ENCODE measurements around the gene TTC29.
"Not testable (repeated sequence)": the region's sequence is repeated elsewhere in the genome, so short reads cannot be mapped to it uniquely, and the experiment has no call there.

Gene TTC29

DNA sequence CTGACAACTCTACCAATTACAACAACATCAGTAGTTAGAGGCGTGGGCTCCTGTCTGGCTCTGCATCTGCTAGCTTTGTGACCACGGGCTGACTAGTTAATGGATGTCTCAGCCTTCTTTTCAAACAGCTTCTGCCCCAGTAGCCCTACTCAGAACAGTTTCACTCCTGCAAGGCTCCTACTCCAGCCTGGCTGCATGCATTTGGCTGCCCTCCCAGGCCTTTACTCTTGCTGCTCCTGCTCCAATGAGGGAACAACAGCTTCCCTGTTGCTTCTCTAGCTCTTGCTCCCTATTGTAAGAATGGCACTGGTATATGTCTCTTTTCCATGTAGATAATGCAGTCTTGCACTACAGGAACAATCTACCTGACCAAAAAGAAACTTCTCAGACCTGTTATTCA lies 93.3 kb downstream of the TTC29 start:
- no peak for DNase-seq

DNA sequence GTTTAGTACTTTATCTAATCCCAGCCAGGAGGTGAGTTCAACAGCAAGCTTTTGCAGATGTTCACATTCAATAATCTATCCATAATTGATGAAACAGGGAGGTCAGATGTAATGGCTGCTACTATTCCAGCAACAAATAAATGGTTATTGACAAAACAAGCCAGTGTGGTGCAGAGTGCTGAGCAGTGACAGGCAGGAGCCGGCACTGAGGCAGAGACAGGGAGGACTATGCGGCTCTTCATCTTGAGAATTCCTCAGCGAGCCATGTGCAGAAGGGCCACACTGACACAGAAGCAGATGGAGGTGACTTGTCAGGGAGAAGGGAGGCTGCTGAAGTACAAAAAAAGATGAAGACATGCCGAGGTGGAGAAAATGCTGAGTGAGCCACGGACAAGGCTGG lies 98.3 kb downstream of the TTC29 start:
- no peak for DNase-seq

DNA sequence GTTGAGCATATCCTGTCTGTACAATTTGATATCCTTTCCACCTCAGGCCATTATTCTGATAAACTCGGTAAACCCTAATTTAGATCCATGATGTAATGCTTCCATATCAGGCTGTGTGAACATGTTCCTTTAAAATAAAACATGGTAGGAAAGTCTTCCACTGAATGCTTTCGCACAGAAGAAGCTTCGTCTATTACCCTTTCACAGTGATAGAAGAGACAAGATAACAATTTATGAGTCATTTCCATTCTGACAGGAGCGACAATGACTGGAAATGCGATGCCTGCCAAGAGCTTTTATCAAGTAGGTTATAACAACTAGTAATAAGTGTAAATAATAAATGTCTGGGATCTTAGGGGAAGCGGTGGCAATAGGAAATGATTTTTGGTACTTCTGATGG lies 98.8 kb downstream of the TTC29 start:
- no peak for DNase-seq

DNA sequence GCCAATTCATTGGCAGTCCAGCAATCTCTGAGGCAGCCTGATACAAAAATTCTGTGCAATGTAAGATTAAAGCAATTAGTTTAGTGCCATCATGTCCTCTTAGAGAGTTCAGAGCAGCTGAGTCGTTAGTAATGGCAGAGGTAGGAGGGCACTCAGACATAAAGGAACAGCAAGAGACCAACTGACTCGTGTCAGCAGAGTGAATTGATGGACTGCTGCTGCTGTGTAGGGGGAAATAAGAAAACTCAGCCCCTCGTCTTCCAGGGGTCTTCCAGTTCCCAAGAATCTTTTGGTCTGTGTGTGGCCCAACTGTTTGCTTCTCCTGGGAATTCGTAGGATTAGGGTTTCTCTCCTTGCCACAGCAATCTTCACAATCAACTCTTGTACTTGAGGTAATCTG lies 100.9 kb downstream of the TTC29 start:
- no peak for DNase-seq

DNA sequence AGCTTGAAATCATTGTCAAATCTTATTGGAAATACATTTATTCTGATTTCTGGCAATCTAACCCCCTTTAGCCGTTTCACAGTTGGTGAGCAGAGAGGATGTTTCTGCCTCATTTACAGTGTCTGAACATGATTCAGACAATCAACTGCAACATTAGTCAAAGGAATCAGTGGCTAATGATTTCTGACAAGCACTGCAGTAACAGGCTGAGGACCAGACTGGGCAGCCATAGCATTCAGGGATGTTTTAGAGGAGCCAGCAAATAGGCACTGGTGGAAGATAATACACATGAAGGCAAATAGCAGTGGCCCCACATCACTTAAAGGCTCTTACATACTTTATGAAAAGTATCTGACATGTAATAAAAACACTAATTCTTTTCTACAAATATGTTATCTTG lies 102.8 kb downstream of the TTC29 start:
- no peak for DNase-seq

DNA sequence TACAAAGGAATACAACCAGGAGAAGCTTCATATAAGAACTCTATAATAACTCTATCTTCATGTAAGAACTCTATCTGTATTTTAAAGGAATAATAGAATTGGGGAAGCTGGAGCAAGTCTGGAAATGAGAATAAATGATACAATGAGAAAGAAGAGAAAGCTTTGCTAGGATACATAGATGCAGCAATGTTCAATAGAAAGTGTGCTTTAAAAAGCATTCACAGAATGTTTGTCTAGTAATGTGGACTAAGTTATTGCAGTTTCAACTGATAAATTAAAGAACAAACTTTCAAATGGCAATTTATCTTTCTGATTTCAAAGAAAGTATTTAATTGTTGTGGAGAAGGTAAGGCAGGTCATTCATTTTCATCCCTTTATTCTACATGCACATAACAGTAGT lies 104.9 kb downstream of the TTC29 start:
- DNase-seq = no peak

DNA sequence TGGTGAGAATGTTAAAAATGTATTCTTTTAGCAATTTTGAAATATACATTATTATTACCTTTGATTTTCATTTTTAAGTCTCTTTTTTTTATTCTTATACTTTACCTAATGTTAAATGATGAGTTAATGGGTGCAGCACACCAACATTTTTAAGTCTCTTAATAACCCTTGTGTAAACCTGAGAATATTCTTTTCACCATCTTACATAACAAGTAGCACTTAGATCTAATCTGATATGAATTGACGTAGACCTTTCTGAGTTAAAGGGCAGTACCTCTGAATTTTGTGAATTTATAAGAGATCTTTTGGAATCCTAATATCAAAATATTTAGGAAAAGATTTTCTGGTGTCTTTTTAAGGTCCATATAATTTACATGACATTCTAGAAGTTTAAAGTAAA lies 110.6 kb downstream of the TTC29 start:
- DNase-seq = no peak

DNA sequence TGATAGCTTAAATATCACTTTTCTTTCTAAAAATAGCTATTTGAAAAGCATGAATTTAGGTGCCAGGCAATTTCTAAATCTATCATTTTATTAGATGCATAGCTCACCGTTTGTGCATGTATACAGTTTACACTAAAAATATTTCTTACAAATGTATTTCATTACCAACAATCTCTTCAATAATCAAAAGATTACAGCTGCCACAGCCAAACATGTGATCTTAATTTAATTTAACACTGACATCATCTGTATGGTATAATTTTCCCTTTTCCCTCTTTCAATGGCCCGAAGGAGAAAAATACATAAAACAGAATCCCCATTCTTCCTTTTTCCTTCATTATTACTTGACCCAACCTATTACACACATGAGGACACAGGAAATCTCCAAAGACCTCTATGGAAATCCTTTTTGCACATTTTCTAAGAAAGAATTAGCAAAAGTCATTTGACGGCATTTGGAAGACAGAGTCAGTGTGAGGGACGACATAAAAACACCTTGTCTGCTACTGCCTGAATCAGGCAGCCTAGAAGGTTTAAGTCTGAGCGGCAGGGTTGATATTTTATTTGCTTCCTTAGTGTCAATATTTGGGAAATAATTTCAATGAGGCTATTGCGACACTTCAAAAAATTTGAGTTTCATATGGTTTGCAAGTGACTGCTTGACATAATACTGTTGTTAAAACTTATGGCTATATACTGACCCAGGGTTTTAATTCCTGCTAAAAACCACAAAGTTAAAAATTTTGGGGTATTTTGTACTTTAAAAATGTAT lies 111.2 kb downstream of the TTC29 start:
- DNase-seq = no peak

DNA sequence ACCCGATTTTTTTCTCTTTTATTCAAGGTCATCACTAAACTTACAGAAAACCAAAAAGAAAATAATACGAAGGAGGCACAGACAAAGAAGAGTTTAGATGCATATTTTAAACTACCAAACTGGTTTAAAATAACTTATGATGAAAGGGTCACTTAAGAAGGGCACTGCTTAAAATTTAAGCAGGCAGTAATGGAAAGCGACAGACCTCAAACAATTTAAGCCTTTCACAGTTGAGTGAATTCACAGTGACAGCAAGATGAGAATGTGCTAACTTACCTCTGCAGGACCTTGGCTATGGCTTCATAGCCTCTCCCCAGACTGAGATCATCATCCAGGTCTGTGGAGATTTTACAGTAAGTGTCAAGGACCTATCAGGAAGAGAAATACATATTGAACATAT lies 112.1 kb downstream of the TTC29 start:
- DNase-seq = no peak

DNA sequence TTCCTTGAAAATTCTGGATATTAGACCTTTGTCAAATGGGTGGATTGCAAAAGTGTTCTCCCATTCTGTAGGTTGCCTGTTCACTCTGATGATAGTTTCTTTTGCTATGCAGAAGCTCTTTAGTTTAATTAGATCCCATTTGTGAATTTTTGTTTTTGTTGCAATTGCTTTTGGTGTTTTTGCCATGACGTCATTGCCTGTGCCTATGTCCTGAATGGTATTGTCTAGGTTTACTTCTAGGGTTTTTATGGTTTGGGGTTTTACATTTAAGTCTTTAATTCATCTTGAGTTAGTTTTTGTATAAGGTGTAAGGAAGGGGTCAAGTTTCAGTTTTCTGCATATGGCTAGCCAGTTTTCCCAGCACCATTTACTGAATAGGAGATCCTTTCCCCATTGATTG lies 122.7 kb downstream of the TTC29 start:
- not testable (repeated sequence) for DNase-seq

DNA sequence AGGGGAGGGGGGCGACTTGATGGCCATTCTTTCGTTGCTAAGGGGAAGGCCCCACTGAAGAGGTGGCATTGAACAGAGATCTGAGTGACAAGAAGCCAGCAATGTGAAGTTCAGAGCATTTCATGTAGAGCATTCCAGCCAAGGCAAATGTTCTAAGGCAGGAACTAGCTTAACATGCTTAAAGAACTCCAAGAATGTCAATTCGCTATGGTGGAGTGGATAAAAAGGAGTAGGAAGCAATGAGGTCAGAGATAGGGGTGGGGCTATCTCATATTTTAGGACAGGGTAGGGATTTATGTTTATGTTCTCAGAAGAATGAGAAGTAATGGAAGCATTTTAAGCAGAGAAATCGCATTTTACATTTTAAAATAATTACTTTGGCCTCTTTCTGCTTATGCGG lies 130.9 kb downstream of the TTC29 start:
- DNase-seq = no peak

DNA sequence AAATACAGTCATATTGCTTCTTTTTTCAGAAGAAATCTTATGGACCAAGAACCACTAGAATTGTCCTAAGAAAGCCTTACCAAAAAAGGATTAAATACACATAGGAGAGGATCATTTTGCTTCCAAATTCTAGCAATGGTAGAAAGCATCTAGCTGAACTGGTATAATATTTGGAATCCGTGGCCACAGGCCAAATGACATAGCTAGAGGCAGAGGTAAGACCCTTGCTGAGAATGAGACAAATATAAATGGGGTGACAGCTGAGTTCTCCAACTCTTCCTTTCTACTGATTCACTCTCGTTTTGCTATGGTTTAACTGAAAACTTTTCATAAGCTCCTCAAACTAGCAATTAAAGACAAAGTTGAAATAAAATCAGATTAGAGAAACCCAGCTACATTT lies 150.0 kb downstream of the TTC29 start:
- DNase-seq = no peak

DNA sequence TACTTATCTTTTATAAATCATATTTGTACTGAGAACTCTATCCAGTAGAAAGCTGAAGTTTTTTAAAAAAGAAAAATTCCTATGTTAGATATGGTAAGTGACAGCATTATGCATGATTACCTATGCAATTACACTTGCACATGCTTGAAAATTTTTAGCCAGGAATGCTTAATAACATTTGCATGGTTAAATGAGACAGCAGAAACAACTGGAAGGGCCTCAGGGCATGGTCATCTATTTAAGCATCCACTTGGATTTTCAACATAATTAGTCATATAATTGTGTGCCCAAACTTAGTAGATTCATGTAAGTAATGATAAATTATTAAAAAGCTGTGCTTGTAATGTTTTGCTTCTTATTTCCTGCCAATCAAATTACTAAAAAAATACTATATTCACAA lies 151.9 kb downstream of the TTC29 start:
- no peak for DNase-seq

DNA sequence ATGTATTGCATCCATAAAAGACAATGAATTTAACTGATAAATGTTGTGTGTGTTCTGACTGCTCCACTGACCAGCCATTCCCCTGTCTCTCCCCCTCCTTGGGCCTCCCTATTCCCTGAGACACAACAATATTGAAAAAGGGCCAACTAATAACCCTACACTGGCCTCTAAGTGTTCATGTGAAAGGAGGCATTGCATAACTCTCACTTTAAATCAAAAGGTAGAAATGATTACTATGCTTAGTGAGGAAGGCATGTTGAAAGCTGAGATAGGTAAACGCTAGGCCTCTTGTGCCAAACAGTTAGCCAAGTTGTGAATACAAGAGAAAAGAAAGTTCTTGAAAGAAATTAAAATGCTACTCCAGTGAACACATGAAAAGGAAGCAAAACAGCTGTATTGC lies 154.2 kb downstream of the TTC29 start:
- DNase-seq = no peak

DNA sequence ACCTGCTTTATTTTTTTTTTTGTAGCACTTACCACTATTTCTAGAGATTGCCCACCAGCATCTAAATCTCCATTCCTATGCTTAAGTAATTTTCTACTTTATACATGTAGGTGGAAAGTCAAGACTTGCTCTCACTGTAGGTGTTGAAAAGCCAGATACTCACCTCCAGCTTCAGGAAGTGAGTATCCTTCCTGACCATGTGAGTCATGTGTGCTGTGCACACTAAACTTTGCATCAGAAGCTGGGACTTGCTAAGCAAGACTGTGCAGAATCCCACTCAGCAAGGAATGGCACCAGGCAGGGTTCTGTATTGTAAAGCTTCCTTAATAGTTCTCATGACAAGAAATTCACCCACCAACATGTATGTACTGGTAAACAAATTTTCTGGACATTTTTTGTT lies 155.1 kb downstream of the TTC29 start:
- DNase-seq = no peak

DNA sequence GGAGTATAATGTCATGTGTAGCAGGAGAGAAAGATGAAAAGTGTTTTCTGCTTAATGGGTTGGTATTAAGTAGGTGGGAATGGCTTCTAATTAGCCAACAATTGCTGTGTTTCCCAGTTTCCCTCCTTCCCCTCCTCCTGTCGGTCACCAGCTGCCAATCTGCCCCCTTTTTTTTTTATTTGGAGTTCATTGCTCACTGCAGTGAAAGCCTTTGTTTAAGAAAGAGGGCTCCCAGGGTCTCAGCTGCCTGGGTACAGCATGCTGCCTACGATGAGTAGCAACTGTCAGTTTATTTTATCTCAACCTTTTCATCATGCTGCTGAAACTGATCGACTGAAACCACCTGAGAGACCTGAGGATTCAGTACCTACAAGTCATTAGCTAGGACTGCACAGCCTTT lies 157.9 kb downstream of the TTC29 start:
- DNase-seq = no peak

DNA sequence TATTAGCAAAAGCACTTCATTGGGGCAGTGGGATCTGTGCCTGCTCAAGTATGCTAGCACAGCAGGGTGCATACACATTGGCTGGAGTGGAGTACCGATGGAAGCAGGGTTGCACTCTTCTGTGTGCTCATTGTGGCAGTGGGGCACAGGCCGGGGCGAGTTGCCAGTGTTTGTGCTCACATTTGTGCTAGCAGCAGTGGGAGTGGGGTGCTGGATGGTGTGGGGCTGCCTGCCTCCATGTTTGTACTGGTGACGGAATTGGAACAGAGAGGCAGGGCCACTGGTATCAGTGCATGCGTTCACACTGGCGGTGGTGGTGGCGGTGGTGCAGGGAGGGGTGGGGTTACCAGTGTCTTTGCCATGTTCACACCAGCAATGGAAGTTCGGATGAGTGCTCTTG lies 169.0 kb downstream of the TTC29 start:
- DNase-seq = no peak

DNA sequence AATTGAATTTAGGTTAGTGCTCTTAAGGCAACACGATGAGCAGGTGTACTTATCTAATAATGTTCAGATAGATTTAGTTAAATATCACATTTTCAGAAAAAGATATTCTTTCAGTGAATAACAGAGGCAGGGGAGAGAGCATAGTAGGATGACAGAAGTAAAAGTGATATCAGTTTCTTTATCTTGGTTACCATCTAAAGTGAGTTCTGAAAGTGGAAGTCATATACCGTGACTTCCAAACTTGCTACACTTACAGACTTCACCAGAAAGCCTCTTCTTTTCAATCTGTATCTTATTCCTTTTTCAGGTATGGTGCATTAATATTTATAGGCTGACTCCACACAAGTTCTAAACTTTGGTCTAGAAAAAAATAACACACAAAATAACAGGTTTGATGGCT lies 182.1 kb downstream of the TTC29 start:
- DNase-seq = no peak

DNA sequence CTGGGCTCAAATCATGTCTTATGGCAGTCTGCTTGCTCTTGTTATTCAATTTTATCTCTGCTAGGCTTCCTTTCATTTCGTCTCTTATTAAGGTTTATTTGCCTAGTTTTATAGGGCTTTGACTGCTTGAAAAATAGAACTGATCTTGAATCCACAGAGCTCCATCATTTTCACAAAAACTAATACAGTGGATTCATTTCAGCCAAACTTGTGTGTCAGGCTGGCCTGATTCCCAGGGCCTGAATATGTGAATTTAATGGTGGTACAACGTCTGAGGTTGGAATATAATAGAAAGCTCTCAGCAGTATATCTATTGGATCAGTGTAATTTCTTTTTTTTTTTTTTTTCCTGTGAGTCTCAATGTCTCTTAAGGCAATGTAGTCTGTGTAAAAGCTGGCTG lies 183.6 kb downstream of the TTC29 start:
- DNase-seq = no peak

DNA sequence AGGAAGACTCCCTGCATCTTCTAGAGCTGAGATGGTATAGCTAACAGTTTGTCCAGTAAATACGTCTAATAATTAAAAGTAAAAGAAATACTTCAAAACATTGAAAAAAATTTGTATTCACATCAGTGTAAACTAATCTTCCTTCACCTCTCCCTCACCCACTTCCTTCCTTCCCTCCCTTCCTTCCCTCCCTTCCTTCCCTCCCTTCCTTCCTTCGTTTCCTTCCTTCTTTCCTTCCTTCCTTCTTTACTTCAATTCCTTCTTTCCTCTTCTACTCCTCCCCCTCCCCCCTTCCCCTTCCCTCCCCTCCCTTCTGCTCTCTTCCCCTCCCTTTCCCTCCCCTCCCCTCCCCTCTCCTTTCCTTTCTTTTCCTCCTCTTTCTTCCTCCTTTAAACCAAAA lies 203.2 kb downstream of the TTC29 start:
- no peak for DNase-seq

DNA sequence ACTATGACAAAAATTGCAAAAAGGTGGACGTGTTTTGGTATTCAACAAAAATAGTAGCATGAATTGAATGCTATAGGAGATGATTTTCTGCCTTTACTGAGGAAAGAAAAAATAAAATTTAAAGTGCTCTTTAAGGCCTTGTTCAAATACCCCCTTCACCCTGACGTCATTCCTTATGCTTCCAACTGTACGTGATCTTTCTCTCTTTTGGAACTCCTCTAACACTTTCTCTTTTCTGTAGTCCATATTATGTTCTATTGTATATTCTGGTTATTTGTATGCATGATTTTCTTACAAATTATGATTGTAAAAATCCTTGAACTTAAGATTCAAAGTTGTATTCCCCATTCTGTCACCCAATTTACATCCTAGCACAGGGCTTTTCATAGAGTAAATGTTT lies 206.5 kb downstream of the TTC29 start:
- no peak for DNase-seq

DNA sequence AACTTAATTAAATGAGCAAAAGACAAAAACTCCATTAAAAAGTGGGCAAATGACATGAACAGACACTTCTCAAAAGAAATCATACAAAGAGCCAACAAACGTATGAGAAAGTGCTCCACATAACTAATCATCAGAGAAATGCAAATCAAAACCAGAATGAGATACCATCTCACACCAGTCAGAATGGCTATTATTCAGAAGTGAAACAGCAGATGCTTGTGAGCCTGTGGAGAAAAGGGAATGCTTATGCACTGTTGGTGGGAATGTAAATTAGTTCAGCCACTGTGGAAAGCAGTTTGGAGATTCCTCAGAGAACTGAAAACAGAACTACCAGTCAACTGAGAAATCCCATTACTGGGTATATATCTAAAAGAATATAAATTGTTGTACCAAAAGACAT lies 222.1 kb downstream of the TTC29 start:
- DNase-seq = not testable (repeated sequence)

DNA sequence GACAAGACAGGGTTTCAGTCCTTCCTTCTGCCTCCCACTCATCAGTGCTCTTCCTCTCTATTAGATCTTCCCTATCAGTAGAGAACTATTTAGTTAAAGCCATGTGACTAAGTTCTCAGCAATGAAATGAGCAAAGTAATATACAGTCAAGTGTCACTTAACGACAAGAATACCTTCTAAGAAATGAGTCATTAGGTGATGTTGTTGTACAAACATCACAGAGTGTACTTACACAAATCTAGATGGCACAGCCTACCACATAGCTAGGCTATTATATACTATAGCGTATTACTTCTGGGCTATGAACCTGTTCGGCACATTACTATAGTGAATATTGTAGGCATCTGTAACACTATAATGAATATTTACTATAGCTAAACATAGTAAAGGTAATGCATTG lies 235.7 kb downstream of the TTC29 start:
- no peak for DNase-seq

DNA sequence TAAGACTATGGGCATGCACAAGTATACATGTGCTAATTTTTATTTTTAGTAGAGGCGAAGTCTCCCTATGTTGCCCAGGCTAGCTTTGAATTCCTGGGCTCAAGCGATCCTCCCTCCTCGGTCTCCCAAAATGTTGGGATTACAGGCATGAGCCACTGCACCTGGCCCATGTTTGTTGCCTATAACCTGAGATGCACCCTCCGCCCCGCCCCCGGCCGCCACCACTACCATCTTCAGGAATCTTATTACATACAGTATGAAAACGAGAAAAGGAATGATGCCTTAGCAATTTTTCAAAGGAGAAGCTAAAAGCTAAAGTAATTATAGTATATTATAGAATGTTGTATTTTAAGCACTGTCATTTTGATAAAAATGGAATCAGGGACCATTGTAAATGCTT lies 245.8 kb downstream of the TTC29 start:
- DNase-seq = no peak

DNA sequence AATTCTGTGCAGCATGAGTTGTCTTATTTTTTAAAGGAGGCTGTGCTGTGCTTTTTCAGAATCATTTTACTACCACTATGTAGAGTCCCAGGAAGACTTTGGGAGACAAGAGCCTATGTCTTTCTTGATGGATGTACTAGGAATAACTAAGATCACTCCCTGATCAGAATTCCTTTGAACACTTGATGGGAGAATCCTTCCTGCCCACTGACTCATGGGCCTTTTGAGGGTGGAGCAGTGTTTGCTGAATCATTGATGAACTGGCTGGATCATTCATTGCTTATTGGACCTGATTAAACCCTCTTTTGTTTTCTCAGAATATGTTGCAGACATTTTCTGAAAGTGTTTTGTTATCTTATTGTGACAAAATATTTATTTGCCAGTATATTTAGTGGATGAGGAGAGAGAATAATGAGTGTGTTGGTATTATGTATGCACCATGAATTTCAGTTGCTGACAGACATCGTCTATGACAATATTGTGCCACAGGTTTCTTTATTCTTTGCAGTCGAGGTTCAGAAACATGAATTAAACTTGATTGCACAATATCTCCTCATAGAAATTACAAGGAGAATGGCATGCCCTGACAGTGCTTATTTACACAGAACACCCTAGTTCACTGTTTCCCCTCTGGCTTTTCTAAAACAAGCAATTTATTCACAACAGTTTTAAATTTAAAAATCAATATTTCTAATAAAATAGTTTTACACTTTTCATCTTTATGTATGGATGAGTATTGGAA lies 270.7 kb downstream of the TTC29 start:
- no peak for DNase-seq

Data from activated T-cell treated with anti-CD3 and anti-CD28 coated beads, Interleukin-2, amount 50 U/mL, for 48 hours (primary cell).